ENCODE data around the gene DPEP1.

GRCh38 chr16:89596061-89596689 lies 17.3 kb upstream of the DPEP1 start:
- TF ChIP-seq CTCF (IDR thresholded peaks at IDR 0.05; ENCODE audit: low read length) (no peak), EZH2 (IDR thresholded peaks at IDR 0.05; ENCODE audit: borderline replicate concordance, low read length) (no peak)
